Esophagus muscularis mucosa (tissue), 4 donors: Measurements from ENCODE around the gene DOCK3. TPM values are rescaled to one million over a fixed set of nuclear protein-coding genes. Genes with fewer than 3 reads are reported as not detected.

Source experiments
- DNase-seq: peaks from one replicate; pipeline ENCODE4 v3.0.0-alpha.2; 2017; ENCODE audit errors: extremely low spot score
- H3K27ac ChIP-seq, 4 donors: fragments of 200-600 bp; sonication (generic); replicated peaks in 1 of 4; 1 replicate in 3 of 4; 2 replicates in 1 of 4; pipeline ENCODE4 v1.5.1; 2016 to 2019; ENCODE audit warnings: mild to moderate bottlenecking in 1 of 4
- H3K27me3 ChIP-seq, 4 donors: fragments of 200-600 bp; sonication (generic); one replicate each; pipeline versions ENCODE4 v1.5.1 to v1.6.0; 2016 to 2019
- H3K36me3 ChIP-seq, 4 donors: fragments of 200-600 bp; sonication (generic); one replicate each; pipeline ENCODE4 v1.5.1; 2016 to 2019
- H3K4me1 ChIP-seq, 4 donors: fragments of 200-600 bp; sonication (generic); one replicate each; pipeline ENCODE4 v1.5.1; 2016 to 2019
- H3K4me3 ChIP-seq, 4 donors: fragments of 200-600 bp; sonication (generic); 1 replicate in 2 of 4; 2 replicates in 2 of 4; pipeline ENCODE4 v1.5.1; 2016 to 2019; ENCODE audit warnings: mild to moderate bottlenecking in 4 of 4, moderate library complexity in 1 of 4
- H3K9me3 ChIP-seq, 4 donors: fragments of 200-600 bp; sonication (generic); 1 replicate in 3 of 4; 2 replicates in 1 of 4; pipeline ENCODE4 v1.5.1; 2016 to 2019
- CTCF ChIP-seq, 3 experiments: fragments of 200-600 bp in 2 of 3; fragments of 450-650 bp in 1 of 3; sonication (generic) in 2 of 3; IDR thresholded peaks; one replicate each; pipeline ENCODE4 v1.5.1; 2017 to 2019; ENCODE audit warnings: antibody characterized with exemption in 3 of 3, mild to moderate bottlenecking in 2 of 3, moderate library complexity in 1 of 3
- EP300 ChIP-seq: sonication (generic); formaldehyde crosslinking; IDR thresholded peaks from one replicate; pipeline ENCODE4 v1.6.1; 2017; ENCODE audit warnings: antibody characterized with exemption
- POLR2A ChIP-seq: fragments of 450-650 bp; IDR thresholded peaks from one replicate; pipeline ENCODE4 v1.6.1; 2017; ENCODE audit warnings: antibody characterized with exemption, moderate library complexity, mild to moderate bottlenecking, low read depth
- POLR2AphosphoS5 ChIP-seq, 2 donors: sonication (generic); formaldehyde crosslinking; IDR thresholded peaks; one replicate each; pipeline ENCODE4 v1.6.1; 2017; ENCODE audit warnings: antibody characterized with exemption in 2 of 2
- WGBS: methylation state at CpG from one replicate; pipeline ENCODE4 v1.1.5; 2018; 5-methylcytosine and 5-hydroxymethylcytosine counted together
- intact Hi-C: fragments of 100-400 bp; cut with DNase I; formaldehyde crosslinking; loops from one replicate; pipeline ENCODE4 v1.15.1; 2023
- total RNA-seq, 4 donors: library from RNA; depleted of rRNA; stranded (reverse); fragments of >200 nt; gene quantifications; one replicate each; pipeline versions ENCODE4 v1.1.0 to v1.2.1, GENCODE V29; 2016

DOCK3 gene
- total RNA-seq, 4 donors from 2014 or later, result 5.4 to 10.6 (median 7.2) TPM

GRCh38 chr3:50655009-50655830, 19.5 kb upstream of the DOCK3 start:
- DNase-seq, result no peak
- H3K27me3 ChIP-seq, result no peaks in the 10 kb centered on the region
- intact Hi-C loops, result no loop called here
- H3K4me1 ChIP-seq, result peaks cover 0 to under 1% (median under 1%) of the 10 kb centered on the region in 4 donors
- no peaks in the 10 kb centered on the region for H3K9me3 ChIP-seq
- WGBS, result 71% methylated on average over 2 of the region's 3 CpGs
- no peaks in the 10 kb centered on the region for H3K36me3 ChIP-seq
- TF ChIP-seq EP300 (no peak), POLR2A (no peak), POLR2AphosphoS5 (IDR thresholded peaks at IDR 0.05) (no peak), CTCF (IDR thresholded peaks at IDR 0.05) (no peak)
- H3K27ac ChIP-seq, result no peak overlapping the region
- no peak overlapping the region for H3K4me3 ChIP-seq

- no peaks in the 10 kb centered on the region for H3K9me3 ChIP-seq
- H3K27me3 ChIP-seq, result no peaks in the 10 kb centered on the region
- no peaks in the 10 kb centered on the region for H3K36me3 ChIP-seq
- intact Hi-C loops, result no loop called here
- TF ChIP-seq CTCF (IDR thresholded peaks at IDR 0.05) (no peak), POLR2AphosphoS5 (IDR thresholded peaks at IDR 0.05) (no peak), EP300 (no peak), POLR2A (no peak)
- WGBS, result 76% methylated on average over 7 of the region's 8 CpGs
- H3K4me1 ChIP-seq, result no peaks in the 10 kb centered on the region
- H3K27ac ChIP-seq, result no peak overlapping the region
- DNase-seq, result no peak
- no peak overlapping the region for H3K4me3 ChIP-seq
Observed at GRCh38 chr3:50656417-50657195, 18.1 kb upstream of the DOCK3 start.

- intact Hi-C loops, result no loop called here
- WGBS, result 94% methylated on average over 5 of the region's 5 CpGs
Observed at GRCh38 chr3:50657407-50657806, 17.3 kb upstream of the DOCK3 start.

GRCh38 chr3:50657816-50658215, 16.9 kb upstream of the DOCK3 start:
- Histone ChIP-seq H3K4me1 (no peaks in the 10 kb centered on the region), H3K36me3 (no peaks in the 10 kb centered on the region), H3K27ac (no peak overlapping the region), H3K4me3 (no peak overlapping the region), H3K9me3 (no peaks in the 10 kb centered on the region), H3K27me3 (no peaks in the 10 kb centered on the region)
- TF ChIP-seq CTCF (IDR thresholded peaks at IDR 0.05) (no peak), POLR2A (no peak), EP300 (no peak), POLR2AphosphoS5 (IDR thresholded peaks at IDR 0.05) (no peak)
- WGBS, result 100% methylated on average over 3 of the region's 3 CpGs
- DNase-seq, result no peak
- intact Hi-C loops, result no loop called here

More at GRCh38 chr3:50657407-50657806, 17.3 kb upstream of the DOCK3 start:
- DNase-seq, result no peak
- H3K27me3 ChIP-seq, result no peaks in the 10 kb centered on the region
- no peaks in the 10 kb centered on the region for H3K36me3 ChIP-seq
- TF ChIP-seq POLR2A (no peak), CTCF (IDR thresholded peaks at IDR 0.05) (no peak), EP300 (no peak), POLR2AphosphoS5 (IDR thresholded peaks at IDR 0.05) (no peak)
- H3K4me3 ChIP-seq, result no peak overlapping the region
- no peak overlapping the region for H3K27ac ChIP-seq
- H3K9me3 ChIP-seq, result no peaks in the 10 kb centered on the region
- H3K4me1 ChIP-seq, result no peaks in the 10 kb centered on the region
